OCI-LY7 (cell line): ENCODE results near the gene PRR27. TPM values are rescaled to one million over a fixed set of nuclear protein-coding genes. Genes with fewer than 3 reads are reported as not detected.

Experiments
- BruUV-seq: library from RNA; stranded (reverse); fragments of 400-500 nt; replicated peaks from 2 replicates; lab custom pipeline; 2021; lab: Mats Ljungman, UMichigan
- CTCF ChIA-PET: fragments of 300-600 bp; sonication (Branson Sonifier 250); formaldehyde crosslinking; loops from one replicate; lab custom pipeline; 2022; ENCODE audit warnings: antibody characterized with exemption; ENCODE audit not compliant: unreplicated experiment; lab: Charles Lee
- POLR2A ChIA-PET: fragments of 300-600 bp; sonication (Branson Sonifier 250); formaldehyde crosslinking; loops from one replicate; lab custom pipeline; 2022; ENCODE audit warnings: antibody characterized with exemption; lab: Charles Lee
- DNase-seq: peaks from one replicate; pipeline ENCODE4 v3.0.0-alpha.2; 2015; ENCODE audit warnings: low spot score
- H2AFZ ChIP-seq: fragments of 200-600 bp; sonication (generic), shearing (Covaris generic); 2 replicates; pipeline ENCODE4 v1.6.1; 2014; ENCODE audit warnings: mild to moderate bottlenecking, antibody characterized with exemption, low read length, moderate library complexity
- H3K27ac ChIP-seq: fragments of 200-600 bp; sonication (generic); 2 replicates; pipeline ENCODE4 v1.5.1; 2014; ENCODE audit warnings: mixed run types, low read depth, mild to moderate bottlenecking, moderate library complexity, low read length, inconsistent platforms; ENCODE audit not compliant: poor library complexity, severe bottlenecking
- H3K36me3 ChIP-seq: fragments of 200-600 bp; sonication (generic); 2 replicates; pipeline ENCODE4 v1.6.1; 2014; ENCODE audit warnings: mild to moderate bottlenecking, antibody characterized with exemption, low read length, moderate library complexity, mixed read lengths; ENCODE audit not compliant: insufficient read depth
- H3K4me1 ChIP-seq: fragments of 200-600 bp; sonication (generic); 2 replicates; pipeline ENCODE4 v1.5.1; 2014; ENCODE audit warnings: mild to moderate bottlenecking, low read length; ENCODE audit not compliant: insufficient read depth, poor library complexity, severe bottlenecking
- H3K4me2 ChIP-seq: fragments of 200-600 bp; sonication (generic); 2 replicates; pipeline ENCODE4 v1.6.1; 2014; ENCODE audit warnings: mild to moderate bottlenecking, low read length
- H3K4me3 ChIP-seq: fragments of 200-600 bp; sonication (generic); 2 replicates; pipeline ENCODE4 v1.5.1; 2014; ENCODE audit warnings: mild to moderate bottlenecking, low read depth, low read length; ENCODE audit not compliant: poor library complexity, severe bottlenecking
- H3K79me2 ChIP-seq: fragments of 200-600 bp; sonication (generic); 2 replicates; pipeline ENCODE4 v1.6.1; 2016; ENCODE audit warnings: low read depth, mild to moderate bottlenecking, low read length, moderate library complexity, mixed read lengths; ENCODE audit not compliant: insufficient read depth
- H3K9me2 ChIP-seq: fragments of 200-600 bp; sonication (generic); 2 replicates; pipeline ENCODE4 v1.6.1; 2016; ENCODE audit warnings: mild to moderate bottlenecking, low read length, mixed read lengths; ENCODE audit not compliant: insufficient read depth
- H3K9me3 ChIP-seq: fragments of 200-600 bp; sonication (generic); 2 replicates; pipeline ENCODE4 v1.6.1; 2014; ENCODE audit warnings: mild to moderate bottlenecking, mixed run types, low read length, mixed read lengths
- H4K20me1 ChIP-seq: fragments of 200-600 bp; sonication (generic); 2 replicates; pipeline ENCODE4 v1.6.1; 2014; ENCODE audit warnings: mild to moderate bottlenecking, antibody characterized with exemption, low read length, moderate library complexity, mixed read lengths; ENCODE audit not compliant: insufficient read depth
- CTCF ChIP-seq: fragments of 200-600 bp; sonication (generic); conservative IDR thresholded peaks from 2 replicates; pipeline ENCODE4 v1.5.1; 2014; ENCODE audit warnings: mild to moderate bottlenecking, antibody characterized with exemption, low read length, moderate library complexity, mixed read lengths
- EZH2phosphoT487 ChIP-seq: fragments of 200-600 bp; sonication (generic); IDR thresholded peaks from 2 replicates; pipeline ENCODE4 v1.6.1; 2018; ENCODE audit warnings: low read depth, borderline replicate concordance, mild to moderate bottlenecking, mixed run types, antibody characterized with exemption, low read length, moderate library complexity, mixed read lengths
- intact Hi-C: fragments of 100-400 bp; cut with micrococcal nuclease; formaldehyde crosslinking; loops from one replicate; pipeline ENCODE4 v1.10.0; 2022; ENCODE audit not compliant: unreplicated experiment
- total RNA-seq, 2 experiments: library from RNA; depleted of rRNA in 1 of 2; stranded (reverse); fragments of >200 nt in 1 of 2; shearing (Covaris generic) in 1 of 2; gene quantifications; 2 replicates each; pipeline ENCODE4 v1.2.3, GENCODE V29; 2014 to 2022

Gene PRR27
- total RNA-seq, 2 experiments from 2014 or later = not detected

- no peak overlapping the region for H3K4me3 ChIP-seq
- H3K27ac ChIP-seq = no peak overlapping the region
- H3K36me3 ChIP-seq = no peaks in the 10 kb centered on the region
- H3K9me3 ChIP-seq = no peaks in the 10 kb centered on the region
- CTCF ChIA-PET = no interaction called here
- no peaks in the 10 kb centered on the region for H3K4me1 ChIP-seq
- H3K79me2 ChIP-seq = no peaks in the 10 kb centered on the region
- H3K4me2 ChIP-seq = no peak overlapping the region
- intact Hi-C loops = no loop called here
- POLR2A ChIA-PET = no interaction called here
- DNase-seq = no peak
- no TSS peak for BruUV-seq
- no peak for TF ChIP-seq CTCF
- TF ChIP-seq EZH2phosphoT487 = no peak
- no peak overlapping the region for H2AFZ ChIP-seq
- H4K20me1 ChIP-seq = no peaks in the 10 kb centered on the region
- no peaks in the 10 kb centered on the region for H3K9me2 ChIP-seq
Observed at GRCh38 chr4:70138751-70139150, 15.3 kb upstream of the PRR27 start.

GRCh38 chr4:70151271-70151670, 2.8 kb upstream of the PRR27 start:
- Histone ChIP-seq H4K20me1 (no peaks in the 10 kb centered on the region), H3K9me2 (no peaks in the 10 kb centered on the region), H3K27ac (no peak overlapping the region), H3K36me3 (no peaks in the 10 kb centered on the region), H3K9me3 (no peaks in the 10 kb centered on the region), H2AFZ (no peak overlapping the region), H3K4me3 (no peak overlapping the region), H3K4me1 (no peaks in the 10 kb centered on the region), H3K4me2 (no peak overlapping the region), H3K79me2 (no peaks in the 10 kb centered on the region)
- POLR2A ChIA-PET = interaction anchor here (0.6 kb wide), 1 partner anchor 1335 kb away, joined by 4 read pairs; no protein-coding TSS in a partner anchor
- intact Hi-C loops = no loop called here
- CTCF ChIA-PET = no interaction called here
- TF ChIP-seq CTCF (no peak), EZH2phosphoT487 (no peak)
- no peak for DNase-seq
- BruUV-seq = no TSS peak

GRCh38 chr4:70152088-70152487, 1.9 kb upstream of the PRR27 start:
- Histone ChIP-seq H3K79me2 (no peaks in the 10 kb centered on the region), H3K9me3 (no peaks in the 10 kb centered on the region), H3K4me3 (no peak overlapping the region), H3K4me1 (no peaks in the 10 kb centered on the region), H3K27ac (no peak overlapping the region), H2AFZ (no peak overlapping the region), H3K9me2 (no peaks in the 10 kb centered on the region), H3K4me2 (no peak overlapping the region), H3K36me3 (no peaks in the 10 kb centered on the region), H4K20me1 (no peaks in the 10 kb centered on the region)
- no peak for DNase-seq
- no TSS peak for BruUV-seq
- TF ChIP-seq EZH2phosphoT487 = no peak
- no peak for TF ChIP-seq CTCF
- intact Hi-C loops = no loop called here
- ChIA-PET CTCF (no interaction called here), POLR2A (interaction anchor here (0.7 kb wide), 1 partner anchor 1939 kb away, joined by 3 read pairs; no protein-coding TSS in a partner anchor)
